IMR-90 (cell line): ENCODE measurements around the gene WIPF2. TPM values are rescaled to one million over a fixed set of nuclear protein-coding genes. Genes with fewer than 3 reads are reported as not detected.
"Not testable (repeated sequence)": the region's sequence is repeated elsewhere in the genome, so short reads cannot be mapped to it uniquely, and the experiment has no call there.

Experiments
- ATAC-seq: fragments of 200-7000 bp; cut with Tn5 transposase; 2 replicates; pipeline ENCODE4 v1.9.1; 2020; ENCODE audit warnings: low read depth, mild to moderate bottlenecking, moderate library complexity
- BruUV-seq: library from RNA; stranded (reverse); fragments of 400-500 nt; replicated peaks from 2 replicates; lab custom pipeline; 2021; lab: Mats Ljungman, UMichigan
- CTCF ChIA-PET: fragments of 300-600 bp; formaldehyde crosslinking; extraction: SDS; loops from one replicate; lab custom pipeline; 2021; ENCODE audit warnings: antibody characterized with exemption; lab: Yijun Ruan, JAX
- POLR2A ChIA-PET: fragments of 300-600 bp; sonication (Branson Sonifier 250); formaldehyde crosslinking; loops from one replicate; lab custom pipeline; 2022; ENCODE audit warnings: antibody characterized with exemption; ENCODE audit not compliant: unreplicated experiment; lab: Charles Lee
- DNase-seq: peaks from one replicate; pipeline ENCODE4 v3.0.0; 2013
- H2AFZ ChIP-seq: replicated peaks from 2 replicates; pipeline ENCODE3; 2013; ENCODE audit warnings: low read length, mild to moderate bottlenecking; ENCODE audit not compliant: poor library complexity
- H2AK5ac ChIP-seq: 2 replicates; pipeline ENCODE4 v1.6.1; 2013; ENCODE audit warnings: low read depth, low read length, inconsistent platforms
- H2AK9ac ChIP-seq: replicated peaks from 2 replicates; pipeline ENCODE3; 2013; ENCODE audit warnings: mild to moderate bottlenecking, low read depth, low read length, moderate library complexity; ENCODE audit not compliant: poor library complexity
- H2BK120ac ChIP-seq: 2 replicates; pipeline ENCODE4 v1.6.1; 2013; ENCODE audit warnings: low read depth, low read length, inconsistent platforms
- H2BK15ac ChIP-seq: 3 replicates; pipeline ENCODE4 v1.6.1; 2013; ENCODE audit warnings: low read depth, low read length, inconsistent platforms
- H2BK20ac ChIP-seq: 2 replicates; pipeline ENCODE4 v1.6.1; 2013; ENCODE audit warnings: low read depth, mild to moderate bottlenecking, inconsistent platforms, low read length, moderate library complexity
- H2BK5ac ChIP-seq: 2 replicates; pipeline ENCODE4 v1.6.1; 2013; ENCODE audit warnings: mild to moderate bottlenecking, low read depth, low read length, inconsistent platforms; ENCODE audit not compliant: poor library complexity, severe bottlenecking
- H3K14ac ChIP-seq: replicated peaks from 2 replicates; pipeline ENCODE4 v1.6.1; 2013; ENCODE audit warnings: low read depth, low read length, inconsistent platforms
- H3K18ac ChIP-seq: 2 replicates; pipeline ENCODE4 v1.6.1; 2013; ENCODE audit warnings: low read depth, low read length, control low read depth
- H3K23ac ChIP-seq: 2 replicates; pipeline ENCODE4 v1.6.1; 2013; ENCODE audit warnings: low read depth, low read length, inconsistent platforms
- H3K27ac ChIP-seq: 2 replicates; pipeline ENCODE4 v1.5.1; 2013; ENCODE audit warnings: mild to moderate bottlenecking, control low read depth, low read length; ENCODE audit not compliant: insufficient read depth
- H3K27me3 ChIP-seq: 2 replicates; pipeline ENCODE4 v1.6.1; 2013; ENCODE audit warnings: low read length; ENCODE audit not compliant: control insufficient read depth, insufficient read depth
- H3K36me3 ChIP-seq: 2 replicates; pipeline ENCODE4 v1.6.1; 2013; ENCODE audit warnings: low read length, mixed read lengths; ENCODE audit not compliant: control insufficient read depth, insufficient read depth
- H3K4ac ChIP-seq: 2 replicates; pipeline ENCODE4 v1.6.1; 2013; ENCODE audit warnings: low read depth, low read length, inconsistent platforms
- H3K4me1 ChIP-seq: 2 replicates; pipeline ENCODE4 v1.6.1; 2013; ENCODE audit warnings: low read length, mixed read lengths; ENCODE audit not compliant: control insufficient read depth, insufficient read depth
- H3K4me2 ChIP-seq: 2 replicates; pipeline ENCODE4 v1.6.1; 2013; ENCODE audit warnings: low read depth, mild to moderate bottlenecking, control low read depth, low read length, moderate library complexity
- H3K4me3 ChIP-seq: 2 replicates; pipeline ENCODE4 v1.5.1; 2013; ENCODE audit warnings: low read depth, mild to moderate bottlenecking, control low read depth, low read length, moderate library complexity; ENCODE audit not compliant: insufficient read depth
- H3K56ac ChIP-seq: 2 replicates; pipeline ENCODE4 v1.6.1; 2013; ENCODE audit warnings: low read length, inconsistent platforms; ENCODE audit not compliant: insufficient read depth; ENCODE audit errors: extremely low read depth
- H3K79me1 ChIP-seq, 2 experiments: 2 replicates each; pipeline ENCODE4 v1.6.1; 2013; ENCODE audit warnings: low read length in 2 of 2, inconsistent platforms in 1 of 2, low read depth in 1 of 2
- H3K9ac ChIP-seq: 2 replicates; pipeline ENCODE4 v1.6.1; 2013; ENCODE audit warnings: low read depth, low read length, control low read depth
- H3K9me1 ChIP-seq: 2 replicates; pipeline ENCODE4 v1.6.1; 2013; ENCODE audit warnings: low read length, inconsistent platforms; ENCODE audit not compliant: insufficient read depth
- H3K9me3 ChIP-seq: 2 replicates; pipeline ENCODE4 v1.6.1; 2013; ENCODE audit warnings: low read length; ENCODE audit not compliant: control insufficient read depth, insufficient read depth
- H4K20me1 ChIP-seq: 2 replicates; pipeline ENCODE4 v1.6.1; 2013; ENCODE audit warnings: low read length, inconsistent platforms; ENCODE audit not compliant: insufficient read depth
- H4K5ac ChIP-seq: 2 replicates; pipeline ENCODE4 v1.6.1; 2013; ENCODE audit warnings: mild to moderate bottlenecking, low read depth, low read length, control low read depth
- H4K8ac ChIP-seq, 2 experiments: 2 replicates each; pipeline ENCODE4 v1.6.1; 2013; ENCODE audit warnings: low read depth in 2 of 2, low read length in 2 of 2, control low read depth in 1 of 2, inconsistent platforms in 1 of 2
- H4K91ac ChIP-seq: 2 replicates; pipeline ENCODE4 v1.6.1; 2013; ENCODE audit warnings: low read depth, low read length, inconsistent platforms; ENCODE audit not compliant: insufficient read depth
- WGBS, 2 experiments: methylation state at CpG; one replicate each; pipeline versions ENCODE4 v1.1.5 to v1.1.7; 2013; ENCODE audit warnings: missing lambda C conversion rate in 2 of 2; ENCODE audit not compliant: insufficient read length in 1 of 2; ENCODE audit errors: extremely low coverage in 2 of 2; 5-methylcytosine and 5-hydroxymethylcytosine counted together
- dilution Hi-C: fragments of 300-500 bp; cut with HindIII; formaldehyde crosslinking; loops from one replicate; pipeline ENCODE4 v1.14.3; 2018; ENCODE audit warnings: low sequenced_read_pairs; ENCODE audit not compliant: unreplicated experiment
- in situ Hi-C: fragments of 300-500 bp; cut with MboI; formaldehyde crosslinking; loops from 3 replicates; pipeline ENCODE4 v1.14.3; 2019; ENCODE audit warnings: low sequenced_read_pairs, inconsistent platforms, mixed read lengths
- intact Hi-C: fragments of 100-400 bp; cut with micrococcal nuclease; formaldehyde crosslinking; loops from 2 replicates; pipeline ENCODE4 v1.10.0; 2022
- polyA plus RNA-seq, 3 experiments: library from polyadenylated mRNA; depleted of rRNA; stranded (reverse); fragments of >200 nt; gene quantifications; 2 replicates each; pipeline ENCODE4 v1.2.3, GENCODE V29; 2012; ENCODE audit warnings: low replicate concordance in 1 of 3
- total RNA-seq: library from RNA; depleted of rRNA; stranded (reverse); fragments of >200 nt; gene quantifications from 2 replicates; pipeline ENCODE4 v1.2.3, GENCODE V29; 2012

The WIPF2 gene
- total and polyA plus RNA-seq, 2 of the 4 experiments (the other 2 are of a cell fraction), result 2.0 to 8.9 TPM

DNA sequence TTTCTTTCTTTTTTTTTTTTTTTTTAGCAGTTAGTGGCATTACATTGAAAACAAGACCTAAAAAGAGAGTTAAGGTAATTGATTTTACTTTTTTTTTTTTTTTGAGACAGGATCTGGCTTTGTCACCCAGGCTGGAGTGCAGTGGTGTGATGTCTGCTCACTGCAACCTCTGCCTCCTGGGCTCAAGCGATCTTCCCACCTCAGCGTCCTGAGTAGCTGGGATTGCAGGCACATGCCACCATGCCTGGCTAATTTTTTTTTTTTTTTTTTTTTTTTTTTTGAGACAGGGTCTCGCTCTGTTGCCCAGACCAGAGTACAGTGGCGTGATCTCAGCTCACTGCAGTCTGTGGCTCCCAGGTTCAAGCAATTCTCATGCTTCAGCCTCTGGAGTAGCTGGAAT, 12.8 kb downstream of the WIPF2 start:
- H3K4me2 ChIP-seq, H2AK5ac ChIP-seq, H3K9me3 ChIP-seq, H2BK15ac ChIP-seq, H3K27me3 ChIP-seq, dilution Hi-C loops, H3K27ac ChIP-seq, H2BK120ac ChIP-seq, H3K9ac ChIP-seq, H4K5ac ChIP-seq, H3K56ac ChIP-seq, H2AFZ ChIP-seq, H3K9me1 ChIP-seq, in situ Hi-C loops, H3K4me1 ChIP-seq, H2BK5ac ChIP-seq, H3K23ac ChIP-seq, H2AK9ac ChIP-seq, H4K91ac ChIP-seq, intact Hi-C loops, H2BK20ac ChIP-seq, H3K4ac ChIP-seq, H3K4me3 ChIP-seq, H3K14ac ChIP-seq, POLR2A ChIA-PET, H3K18ac ChIP-seq, BruUV-seq, ATAC-seq, DNase-seq, H4K8ac ChIP-seq: not testable (repeated sequence)
- WGBS, 2 experiments, result 100% methylated on average over 2 of the region's 4 CpGs; no CpG with 5 or more reads in 1 of the 2 experiments
- Histone ChIP-seq H3K79me1 (peaks cover 22 to 56% of the 10 kb centered on the region in 2 experiments), H4K20me1 (peaks cover 19% of the 10 kb centered on the region), H3K36me3 (peaks cover 10% of the 10 kb centered on the region)
- CTCF ChIA-PET, result interaction anchor here (0.6 kb wide), 1 partner anchor 64 kb away, joined by 3 read pairs; no protein-coding TSS in a partner anchor
